ENCODE data around the gene PCBP4. TPM values are rescaled to one million over a fixed set of nuclear protein-coding genes. Genes with fewer than 3 reads are reported as not detected.
A peak's percentile ranks its signal among the peaks of the same experiment; 100 is the strongest.

PCBP4 gene
- total RNA-seq, 1 donor from 2014 or later: 73.0 TPM

DNA sequence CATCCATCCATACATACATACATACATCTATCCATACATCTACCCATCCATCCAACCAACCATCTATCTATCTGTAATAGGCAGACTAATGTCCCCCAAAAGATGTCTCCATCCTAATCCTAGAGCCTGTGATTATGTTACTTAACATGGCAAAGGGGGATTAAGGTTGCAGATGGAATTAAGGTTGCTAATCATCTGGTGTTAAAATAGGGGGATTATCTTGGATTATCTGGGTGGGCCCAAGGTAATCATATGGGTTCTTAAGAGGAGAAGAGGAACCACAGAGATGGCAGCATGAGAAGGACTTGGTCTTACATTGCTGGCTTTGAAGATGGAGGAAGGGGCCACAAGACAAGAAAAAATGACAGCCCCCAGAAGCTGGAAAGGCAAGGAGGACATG, 43.2 kb upstream of the PCBP4 start:
- Histone ChIP-seq H3K9me3 (replicated peaks) (no peaks in the 10 kb centered on the region), H3K36me3 (no peaks in the 10 kb centered on the region), H3K4me1 (peaks cover 52% of the 10 kb centered on the region), H3K27ac (replicated peaks) (no peak overlapping the region), H3K27me3 (ENCODE audit: low read depth) (no peaks in the 10 kb centered on the region), H3K4me3 (no peak overlapping the region)
- no peak for DNase-seq
- intact Hi-C loops (cut with micrococcal nuclease): no loop called here
- TF ChIP-seq, protein P1, sequence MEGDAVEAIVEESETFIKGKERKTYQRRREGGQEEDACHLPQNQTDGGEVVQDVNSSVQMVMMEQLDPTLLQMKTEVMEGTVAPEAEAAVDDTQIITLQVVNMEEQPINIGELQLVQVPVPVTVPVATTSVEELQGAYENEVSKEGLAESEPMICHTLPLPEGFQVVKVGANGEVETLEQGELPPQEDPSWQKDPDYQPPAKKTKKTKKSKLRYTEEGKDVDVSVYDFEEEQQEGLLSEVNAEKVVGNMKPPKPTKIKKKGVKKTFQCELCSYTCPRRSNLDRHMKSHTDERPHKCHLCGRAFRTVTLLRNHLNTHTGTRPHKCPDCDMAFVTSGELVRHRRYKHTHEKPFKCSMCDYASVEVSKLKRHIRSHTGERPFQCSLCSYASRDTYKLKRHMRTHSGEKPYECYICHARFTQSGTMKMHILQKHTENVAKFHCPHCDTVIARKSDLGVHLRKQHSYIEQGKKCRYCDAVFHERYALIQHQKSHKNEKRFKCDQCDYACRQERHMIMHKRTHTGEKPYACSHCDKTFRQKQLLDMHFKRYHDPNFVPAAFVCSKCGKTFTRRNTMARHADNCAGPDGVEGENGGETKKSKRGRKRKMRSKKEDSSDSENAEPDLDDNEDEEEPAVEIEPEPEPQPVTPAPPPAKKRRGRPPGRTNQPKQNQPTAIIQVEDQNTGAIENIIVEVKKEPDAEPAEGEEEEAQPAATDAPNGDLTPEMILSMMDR (IDR thresholded peaks at IDR 0.05; ENCODE audit: borderline replicate concordance): no peak

DNA sequence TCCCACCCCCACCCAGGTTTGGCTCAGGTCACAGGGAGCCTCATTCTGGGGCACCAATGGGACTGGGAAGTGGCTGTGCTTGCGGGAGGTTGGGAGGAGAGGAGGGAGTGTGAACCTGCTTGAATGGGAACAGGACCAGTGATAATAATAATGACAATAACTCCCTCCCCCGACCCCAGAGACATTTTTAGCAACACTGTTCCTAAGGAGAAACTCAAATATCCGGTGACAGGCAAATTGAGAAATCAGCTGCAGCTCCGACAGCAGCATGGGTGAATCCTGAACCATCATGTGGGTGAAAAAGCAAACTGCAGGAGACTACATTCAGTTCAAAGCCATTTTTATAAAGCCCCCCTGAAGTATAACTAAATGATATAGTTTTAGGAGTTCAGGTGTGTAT, 40.0 kb upstream of the PCBP4 start:
- Histone ChIP-seq H3K27ac (replicated peaks) (peak overlapping the region; percentile 80), H3K9me3 (replicated peaks) (no peaks in the 10 kb centered on the region), H3K4me3 (no peak overlapping the region), H3K36me3 (no peaks in the 10 kb centered on the region), H3K27me3 (ENCODE audit: low read depth) (no peaks in the 10 kb centered on the region), H3K4me1 (peaks cover 44% of the 10 kb centered on the region)
- intact Hi-C loops (cut with micrococcal nuclease): loop anchor here (10.0 kb wide), 1 partner anchor 48 kb away; the partner anchor contains the start of gene DUSP7
- TF ChIP-seq, protein P1 (IDR thresholded peaks at IDR 0.05; ENCODE audit: borderline replicate concordance): no peak
- DNase-seq: no peak

DNA sequence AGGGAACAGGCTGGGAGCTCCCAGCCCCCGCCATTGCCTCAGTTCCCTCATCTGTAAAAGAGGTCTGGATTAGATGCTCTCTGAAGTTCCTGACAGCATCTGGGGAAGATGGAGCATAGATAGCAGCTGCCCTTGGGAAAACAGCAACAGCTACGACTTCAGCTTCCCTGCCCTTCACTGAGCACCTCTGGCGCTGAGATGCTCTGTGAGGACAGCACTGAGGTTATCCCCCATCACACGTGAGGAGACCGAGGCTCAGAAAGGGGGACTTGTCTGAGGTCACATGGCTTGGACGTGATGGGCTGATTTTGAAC, 39.5 kb upstream of the PCBP4 start:
- Histone ChIP-seq H3K27ac (replicated peaks) (peak overlapping the region; percentile 80), H3K4me3 (no peak overlapping the region), H3K4me1 (peaks cover 45% of the 10 kb centered on the region), H3K9me3 (replicated peaks) (no peaks in the 10 kb centered on the region), H3K27me3 (ENCODE audit: low read depth) (no peaks in the 10 kb centered on the region), H3K36me3 (no peaks in the 10 kb centered on the region)
- DNase-seq: no peak
- intact Hi-C loops (cut with micrococcal nuclease): loop anchor here (10.0 kb wide), 1 partner anchor 48 kb away; the partner anchor contains the start of gene DUSP7
- TF ChIP-seq, protein P1 (IDR thresholded peaks at IDR 0.05; ENCODE audit: borderline replicate concordance): no peak

DNA sequence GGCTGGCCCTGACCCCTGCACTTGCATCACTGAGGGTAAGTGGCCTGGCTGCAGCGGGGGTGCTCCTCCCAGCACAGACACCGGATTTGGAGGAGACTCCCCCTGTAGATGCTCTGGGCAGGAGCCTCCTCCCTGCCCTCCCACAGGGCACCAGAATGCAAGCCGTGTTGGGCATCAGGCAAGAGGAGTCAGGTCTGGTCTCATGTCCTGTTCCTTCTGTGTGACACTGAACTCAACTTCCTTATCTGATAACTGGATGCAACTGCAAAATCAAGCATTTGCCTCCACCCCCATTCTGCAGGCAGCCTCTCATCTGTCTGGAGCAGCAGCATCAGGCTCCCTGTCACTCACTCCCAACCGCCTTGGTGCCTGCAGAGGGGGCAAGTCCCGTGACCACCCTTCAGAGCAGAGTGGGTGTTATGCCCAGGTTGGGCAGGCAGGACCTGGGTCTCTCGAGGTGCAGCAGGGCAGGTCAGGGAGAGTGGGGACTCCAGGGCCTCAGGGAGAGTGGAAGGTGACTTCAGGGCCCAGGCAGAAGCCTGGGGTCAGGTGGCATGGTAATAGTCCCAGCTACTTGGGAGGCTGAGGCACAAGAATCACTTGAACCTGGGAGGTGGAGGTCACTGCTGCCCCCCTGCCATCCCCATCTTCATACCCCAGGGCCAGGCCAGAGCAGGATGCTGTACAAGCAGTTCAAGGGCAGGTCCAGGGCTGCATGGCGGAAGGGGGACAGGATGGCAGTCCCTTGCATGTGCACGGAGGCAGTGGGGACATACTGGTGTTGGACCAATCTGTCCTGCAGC, 39.0 kb upstream of the PCBP4 start:
- DNase-seq: no peak
- peak overlapping the region; percentile 80 for H3K27ac ChIP-seq (replicated peaks)
- no peaks in the 10 kb centered on the region for H3K9me3 ChIP-seq (replicated peaks)
- intact Hi-C loops (cut with micrococcal nuclease): loop anchor here (10.0 kb wide), 1 partner anchor 49 kb away; the partner anchor contains the start of gene DUSP7
- TF ChIP-seq, protein P1 (IDR thresholded peaks at IDR 0.05; ENCODE audit: borderline replicate concordance): no peak
- peaks cover 51% of the 10 kb centered on the region for H3K4me1 ChIP-seq
- no peaks in the 10 kb centered on the region for H3K27me3 ChIP-seq (ENCODE audit: low read depth)
- peak overlapping the region; percentile 34 for H3K4me3 ChIP-seq
- H3K36me3 ChIP-seq: no peaks in the 10 kb centered on the region

DNA sequence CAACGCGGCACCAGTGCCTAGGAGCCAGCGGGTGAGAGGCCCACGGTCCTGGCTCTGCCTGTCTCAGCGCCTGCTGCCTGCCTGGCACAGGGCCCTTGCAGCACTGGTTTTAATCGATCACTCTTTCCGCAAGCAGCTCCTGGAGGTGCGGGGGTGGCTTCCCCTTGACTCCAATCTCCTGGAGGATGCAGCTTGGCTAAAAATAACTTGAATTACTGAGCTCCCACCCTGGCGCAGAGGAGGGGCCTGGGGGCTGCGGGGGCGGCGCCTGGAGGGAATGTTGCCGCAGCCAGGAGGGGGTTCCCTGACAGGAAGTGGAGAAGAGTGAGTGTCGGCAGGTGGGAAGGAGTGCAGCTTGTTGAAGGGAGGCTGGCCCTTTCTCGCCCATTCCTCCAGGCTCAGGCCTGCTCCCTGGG, 38.3 kb upstream of the PCBP4 start:
- TF ChIP-seq, protein P1 (IDR thresholded peaks at IDR 0.05; ENCODE audit: borderline replicate concordance): no peak
- Histone ChIP-seq H3K27me3 (ENCODE audit: low read depth) (no peaks in the 10 kb centered on the region), H3K4me1 (peaks cover 51% of the 10 kb centered on the region), H3K9me3 (replicated peaks) (no peaks in the 10 kb centered on the region), H3K36me3 (no peaks in the 10 kb centered on the region), H3K27ac (replicated peaks) (peak overlapping the region; percentile 80), H3K4me3 (peak overlapping the region; percentile 34)
- intact Hi-C loops (cut with micrococcal nuclease): loop anchor here (10.0 kb wide), 1 partner anchor 49 kb away; the partner anchor contains the start of gene DUSP7
- no peak for DNase-seq
